HepG2 (cell line): ENCODE measurements around the gene NOTUM. TPM values are rescaled to one million over a fixed set of nuclear protein-coding genes. Genes with fewer than 3 reads are reported as not detected.

ENCODE experiments used
- CEBPB ChIP-seq: IDR thresholded peaks from 2 replicates; pipeline ENCODE4 v1.6.1; 2011; ENCODE audit warnings: low read depth, low read length, improper control_type of control experiment, borderline replicate concordance
- DMAP1 ChIP-seq: IDR thresholded peaks from 2 replicates; pipeline ENCODE4 v1.6.1; 2016
- DZIP1 ChIP-seq: sonication (generic); formaldehyde crosslinking; IDR thresholded peaks from 2 replicates; pipeline ENCODE4 v1.5.0; 2020; ENCODE audit warnings: mild to moderate bottlenecking, missing genetic modification reagents
- E2F5 ChIP-seq: sonication (generic); formaldehyde crosslinking; conservative IDR thresholded peaks from 2 replicates; pipeline ENCODE4 v1.4.0; 2020; ENCODE audit warnings: missing genetic modification reagents
- EP300 ChIP-seq, 3 experiments: sonication (generic) in 1 of 3; formaldehyde crosslinking in 1 of 3; IDR thresholded peaks; 2 replicates each; pipeline versions ENCODE4 v1.5.1 to v1.6.1; 2011 to 2020; ENCODE audit warnings: low read depth in 2 of 3, low read length in 2 of 3, borderline replicate concordance in 1 of 3, improper control_type of control experiment in 1 of 3, mild to moderate bottlenecking in 1 of 3, missing genetic modification reagents in 1 of 3, moderate library complexity in 1 of 3
- FOXM1 ChIP-seq: sonication (generic); formaldehyde crosslinking; IDR thresholded peaks from 2 replicates; pipeline ENCODE4 v1.5.0; 2020; ENCODE audit warnings: missing genetic modification reagents
- HMGXB4 ChIP-seq, 2 experiments: sonication (generic) in 1 of 2; formaldehyde crosslinking in 1 of 2; IDR thresholded peaks; 2 replicates each; pipeline versions ENCODE4 v1.4.0 to v1.6.1; 2018 to 2020; ENCODE audit warnings: missing genetic modification reagents in 2 of 2, borderline replicate concordance in 1 of 2, low read depth in 1 of 2, mild to moderate bottlenecking in 1 of 2, missing biosample characterization in 1 of 2
- KDM1A ChIP-seq: IDR thresholded peaks from 2 replicates; pipeline ENCODE4 v1.6.1; 2016; ENCODE audit warnings: missing compliant biosample characterization
- KLF13 ChIP-seq: sonication (generic); formaldehyde crosslinking; IDR thresholded peaks from 2 replicates; pipeline ENCODE4 v1.4.0; 2020; ENCODE audit warnings: mild to moderate bottlenecking, missing genetic modification reagents
- MBNL3 ChIP-seq: fragments of 250-450 bp; sonication (Bioruptor Pico); conservative IDR thresholded peaks from 2 replicates; pipeline ENCODE4 v1.8.0; 2022; ENCODE audit warnings: mild to moderate bottlenecking, inconsistent platforms
- MXD4 ChIP-seq: IDR thresholded peaks from 2 replicates; pipeline ENCODE4 v1.6.1; 2016; ENCODE audit warnings: mild to moderate bottlenecking, missing biosample characterization, missing genetic modification reagents
- PTBP1 ChIP-seq: fragments of 200-400 bp; formaldehyde crosslinking; IDR thresholded peaks from 2 replicates; pipeline ENCODE4 v1.6.1; 2018; ENCODE audit warnings: low read length, low read depth; ENCODE audit not compliant: poor library complexity, severe bottlenecking
- RFX5 ChIP-seq: IDR thresholded peaks from 2 replicates; pipeline ENCODE4 v1.6.1; 2011; ENCODE audit warnings: low read depth, low read length, improper control_type of control experiment
- SETDB1 ChIP-seq: sonication (generic); formaldehyde crosslinking; IDR thresholded peaks from 2 replicates; pipeline ENCODE4 v1.5.1; 2020; ENCODE audit warnings: missing genetic modification reagents, mild to moderate bottlenecking, borderline replicate concordance
- SYNCRIP ChIP-seq: fragments of 200-400 bp; formaldehyde crosslinking; IDR thresholded peaks from 2 replicates; pipeline ENCODE4 v1.6.1; 2018; ENCODE audit warnings: mild to moderate bottlenecking, low read depth, low read length; ENCODE audit not compliant: insufficient read depth
- TAF1 ChIP-seq: sonication (generic); formaldehyde crosslinking; IDR thresholded peaks from 2 replicates; pipeline ENCODE4 v1.4.0; 2020; ENCODE audit warnings: missing genetic modification reagents
- TBP ChIP-seq: sonication (generic); formaldehyde crosslinking; IDR thresholded peaks from 2 replicates; pipeline ENCODE4 v1.5.0; 2020; ENCODE audit warnings: missing genetic modification reagents
- ZBTB1 ChIP-seq: sonication (generic); formaldehyde crosslinking; IDR thresholded peaks from 2 replicates; pipeline ENCODE4 v1.4.0; 2020; ENCODE audit warnings: missing genetic modification reagents, borderline replicate concordance
- ZC3H4 ChIP-seq: sonication (generic); formaldehyde crosslinking; IDR thresholded peaks from 2 replicates; pipeline ENCODE4 v1.4.0; 2020; ENCODE audit warnings: missing genetic modification reagents, borderline replicate concordance
- ZNF12 ChIP-seq: sonication (generic); formaldehyde crosslinking; IDR thresholded peaks from 2 replicates; pipeline ENCODE4 v1.5.0; 2020; ENCODE audit warnings: missing genetic modification reagents
- ZNF337 ChIP-seq: sonication (generic); formaldehyde crosslinking; IDR thresholded peaks from 2 replicates; pipeline ENCODE4 v1.5.1; 2020; ENCODE audit warnings: missing genetic modification reagents, low read depth, mild to moderate bottlenecking, borderline replicate concordance
- ZNF33A ChIP-seq: sonication (generic); formaldehyde crosslinking; IDR thresholded peaks from 2 replicates; pipeline ENCODE4 v1.5.1; 2020; ENCODE audit warnings: missing genetic modification reagents, mild to moderate bottlenecking, moderate library complexity, borderline replicate concordance
- ZNF431 ChIP-seq: sonication (generic); formaldehyde crosslinking; IDR thresholded peaks from 2 replicates; pipeline ENCODE4 v1.9.0; 2022; ENCODE audit warnings: missing genetic modification reagents, low read depth, mild to moderate bottlenecking, borderline replicate concordance
- ZNF557 ChIP-seq: sonication (generic); formaldehyde crosslinking; IDR thresholded peaks from 2 replicates; pipeline ENCODE4 v1.4.0; 2020; ENCODE audit warnings: missing genetic modification reagents
- ZNF768 ChIP-seq: sonication (generic); formaldehyde crosslinking; IDR thresholded peaks from 2 replicates; pipeline ENCODE4 v1.4.0; 2020; ENCODE audit warnings: missing genetic modification reagents
- polyA plus RNA-seq, 8 experiments: library from polyadenylated mRNA; depleted of rRNA in 3 of 8; stranded (reverse) in 7 of 8; unstranded in 1 of 8; fragments of >200 nt; fragmentation: Illumina TruSeq in 4 of 8; extraction: Trizol in 4 of 8; gene quantifications; 2 replicates each; pipeline versions ENCODE4 v1.2.1 to v1.2.3, GENCODE V29; 2011 to 2016; ENCODE audit warnings: low read depth in 4 of 8, missing spikeins in 1 of 8, mixed read lengths in 1 of 8; ENCODE audit not compliant: insufficient read depth in 1 of 8
- total RNA-seq, 5 experiments: library from RNA; depleted of rRNA; stranded (reverse); fragments of >200 nt; fragmentation: Illumina TruSeq; extraction: Trizol; gene quantifications; 2 replicates each; pipeline ENCODE4 v1.2.3, GENCODE V29; 2016; ENCODE audit warnings: low read depth in 1 of 5

Gene NOTUM
- total and polyA plus RNA-seq, 2 of the 13 experiments (the other 11 are each of a cell fraction or from before 2014, with no cell fraction given): 150 to 160 TPM

GRCh38 chr17:81960130-81960958 is 643 bp downstream of the NOTUM start (continued):
- peak; percentile 56 for TF ChIP-seq PTBP1
- no peak for TF ChIP-seq ZNF12 (CRISPR knock-in tag)
- TF ChIP-seq MXD4: no peak
- no peak for TF ChIP-seq SETDB1 (CRISPR knock-in tag)
- TF ChIP-seq ZNF33A (CRISPR knock-in tag): no peak
- TF ChIP-seq ZNF431: no peak
- TF ChIP-seq ZNF768 (CRISPR knock-in tag): 0 out of 2 replicates have a peak, but pooled peaks have one; percentile 31
- 0 out of 2 replicates have a peak, but pooled peaks have one; percentile 41 for TF ChIP-seq ZNF337 (CRISPR knock-in tag)
- no peak for TF ChIP-seq TBP (CRISPR knock-in tag)
- TF ChIP-seq EP300 (IDR thresholded peaks at IDR 0.05; ENCODE audit: low read depth in 2 of 2, low read length in 2 of 2): no peak
- no peak for TF ChIP-seq EP300 (CRISPR knock-in tag; IDR thresholded peaks at IDR 0.05; ENCODE audit: borderline replicate concordance)
- TF ChIP-seq KLF13: no peak
- TF ChIP-seq FOXM1 (CRISPR knock-in tag): no peak
- TF ChIP-seq MBNL3 (CRISPR knock-in tag): no peak
- no peak for TF ChIP-seq SYNCRIP
- TF ChIP-seq E2F5 (CRISPR knock-in tag): no peak
- peak in 1 of 2 experiments; percentile 85; a peak in 3 of 4 replicates for TF ChIP-seq HMGXB4 (CRISPR knock-in tag; IDR thresholded peaks at IDR 0.05; ENCODE audit: borderline replicate concordance in 1 of 2, low read depth in 1 of 2)
- no peak for TF ChIP-seq CEBPB
- peak; percentile 78; the same call in 1 of the 2 replicates for TF ChIP-seq DZIP1 (CRISPR knock-in tag)
- TF ChIP-seq ZNF557: no peak
- 0 out of 2 replicates have a peak, but pooled peaks have one; percentile 30 for TF ChIP-seq ZC3H4 (CRISPR knock-in tag)
- TF ChIP-seq TAF1 (CRISPR knock-in tag): peak; percentile 71; the same call in 1 of the 2 replicates
- no peak for TF ChIP-seq DMAP1
- TF ChIP-seq KDM1A: no peak
- TF ChIP-seq RFX5: no peak
- no peak for TF ChIP-seq ZBTB1
